Measurements from ENCODE around the gene TLE5. TPM values are rescaled to one million over a fixed set of nuclear protein-coding genes. Genes with fewer than 3 reads are reported as not detected.
"Not testable (repeated sequence)": the region's sequence is repeated elsewhere in the genome, so short reads cannot be mapped to it uniquely, and the experiment has no call there.

TLE5 gene
- total RNA-seq, 2 donors from 2014 or later = 286 to 349 TPM

- H3K27ac Mint-ChIP-seq = no peak overlapping the region
- peaks cover 21% of the 10 kb centered on the region for H3K4me1 Mint-ChIP-seq (ENCODE audit: low read depth)
- H3K4me3 Mint-ChIP-seq = no peak overlapping the region
- no peaks in the 10 kb centered on the region for H3K9me3 Mint-ChIP-seq
- ATAC-seq (replicated peaks in 1 of 2) = peak in 1 of 2 donors; percentile 8
- H3K27me3 Mint-ChIP-seq (ENCODE audit: low read depth) = no peaks in the 10 kb centered on the region
- H3K36me3 Mint-ChIP-seq (ENCODE audit: insufficient read depth in 2 of 2) = peaks cover 2% of the 10 kb centered on the region in 2 donors
- DNase-seq = no peak
These were observed 7.9 kb downstream of the TLE5 start for GRCh38 chr19:3054265-3054971.

- H3K27ac Mint-ChIP-seq = no peak overlapping the region
- peaks cover 19% of the 10 kb centered on the region for H3K4me1 Mint-ChIP-seq (ENCODE audit: low read depth)
- H3K27me3 Mint-ChIP-seq (ENCODE audit: low read depth) = no peaks in the 10 kb centered on the region
- peaks cover 2% of the 10 kb centered on the region in 2 donors for H3K36me3 Mint-ChIP-seq (ENCODE audit: insufficient read depth in 2 of 2)
- no peak overlapping the region for H3K4me3 Mint-ChIP-seq
- ATAC-seq (replicated peaks in 1 of 2) (no peak), DNase-seq (no peak)
- no peaks in the 10 kb centered on the region for H3K9me3 Mint-ChIP-seq
These were observed 8.5 kb downstream of the TLE5 start for GRCh38 chr19:3053780-3054179.

DNA sequence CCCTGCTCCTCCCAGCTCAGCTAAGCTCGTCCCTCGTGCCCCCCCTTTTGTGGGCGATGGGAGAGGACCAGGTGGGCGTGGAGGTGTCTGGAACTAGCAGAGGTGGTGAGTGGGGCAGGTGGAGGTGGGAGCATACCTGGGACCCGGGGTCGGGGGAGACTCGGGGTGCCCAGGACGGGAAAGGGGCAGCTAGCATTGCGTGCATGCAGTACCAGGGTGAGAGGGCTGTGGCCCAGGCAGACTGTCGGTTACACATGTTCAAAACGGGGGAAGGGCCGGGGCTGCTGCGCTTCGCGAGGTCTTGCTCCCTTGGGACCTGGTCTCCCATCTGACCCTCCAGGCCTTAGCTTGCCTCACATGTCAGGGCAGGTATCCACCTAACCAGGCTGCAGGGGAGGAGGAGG is 9.1 kb downstream of the TLE5 start:
- no peak for DNase-seq
- H3K27me3 Mint-ChIP-seq (ENCODE audit: low read depth) = no peaks in the 10 kb centered on the region
- ATAC-seq (replicated peaks in 1 of 2) = no peak
- H3K9me3 Mint-ChIP-seq = no peaks in the 10 kb centered on the region
- H3K27ac Mint-ChIP-seq = no peak overlapping the region
- H3K36me3 Mint-ChIP-seq (ENCODE audit: insufficient read depth in 2 of 2) = peaks cover 2% of the 10 kb centered on the region in 2 donors
- no peak overlapping the region for H3K4me3 Mint-ChIP-seq
- H3K4me1 Mint-ChIP-seq (ENCODE audit: low read depth) = peaks cover 15% of the 10 kb centered on the region

DNA sequence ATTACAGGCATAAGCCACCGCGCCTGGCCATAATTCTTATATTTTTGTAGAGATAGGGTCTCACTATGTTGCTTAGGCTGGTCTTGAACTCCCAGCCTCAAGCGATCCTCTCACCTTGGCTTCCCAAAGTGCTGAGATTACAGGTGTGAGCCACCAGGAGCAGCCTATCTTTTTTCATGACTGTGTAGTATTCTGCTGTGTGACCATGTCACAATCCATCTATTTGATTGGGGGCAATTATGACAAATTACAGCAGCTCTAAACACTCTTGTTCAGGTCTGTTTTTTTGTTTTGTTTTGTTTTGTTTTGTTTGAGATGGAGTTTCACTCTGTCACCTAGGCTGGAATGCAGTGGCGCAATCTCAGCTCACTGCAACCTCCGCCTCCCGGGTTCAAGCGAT is 12.3 kb downstream of the TLE5 start:
- H3K36me3 Mint-ChIP-seq (ENCODE audit: insufficient read depth in 2 of 2); H3K27me3 Mint-ChIP-seq (ENCODE audit: low read depth); ATAC-seq (replicated peaks in 1 of 2); DNase-seq; H3K27ac Mint-ChIP-seq; H3K9me3 Mint-ChIP-seq; H3K4me3 Mint-ChIP-seq: not testable (repeated sequence)
- H3K4me1 Mint-ChIP-seq (ENCODE audit: low read depth) = peaks cover 15% of the 10 kb centered on the region

- no peaks in the 10 kb centered on the region for H3K9me3 Mint-ChIP-seq
- no peak overlapping the region for H3K4me3 Mint-ChIP-seq
- H3K4me1 Mint-ChIP-seq (ENCODE audit: low read depth) = peaks cover 13% of the 10 kb centered on the region
- peaks cover 0 to 2% of the 10 kb centered on the region in 2 donors for H3K36me3 Mint-ChIP-seq (ENCODE audit: insufficient read depth in 2 of 2)
- DNase-seq (no peak), ATAC-seq (replicated peaks in 1 of 2) (no peak)
- no peak overlapping the region for H3K27ac Mint-ChIP-seq
- no peaks in the 10 kb centered on the region for H3K27me3 Mint-ChIP-seq (ENCODE audit: low read depth)
These were observed 13.2 kb downstream of the TLE5 start for GRCh38 chr19:3049089-3049488.

- no peak overlapping the region for H3K27ac Mint-ChIP-seq
- peaks cover 13% of the 10 kb centered on the region for H3K4me1 Mint-ChIP-seq (ENCODE audit: low read depth)
- peaks cover 0 to 2% of the 10 kb centered on the region in 2 donors for H3K36me3 Mint-ChIP-seq (ENCODE audit: insufficient read depth in 2 of 2)
- no peak for ATAC-seq (replicated peaks in 1 of 2)
- DNase-seq = no peak
- no peaks in the 10 kb centered on the region for H3K27me3 Mint-ChIP-seq (ENCODE audit: low read depth)
- H3K9me3 Mint-ChIP-seq = no peaks in the 10 kb centered on the region
- peak overlapping the region; percentile 81 to 86 for H3K4me3 Mint-ChIP-seq
These were observed 14.1 kb downstream of the TLE5 start for GRCh38 chr19:3048190-3048533.

DNA sequence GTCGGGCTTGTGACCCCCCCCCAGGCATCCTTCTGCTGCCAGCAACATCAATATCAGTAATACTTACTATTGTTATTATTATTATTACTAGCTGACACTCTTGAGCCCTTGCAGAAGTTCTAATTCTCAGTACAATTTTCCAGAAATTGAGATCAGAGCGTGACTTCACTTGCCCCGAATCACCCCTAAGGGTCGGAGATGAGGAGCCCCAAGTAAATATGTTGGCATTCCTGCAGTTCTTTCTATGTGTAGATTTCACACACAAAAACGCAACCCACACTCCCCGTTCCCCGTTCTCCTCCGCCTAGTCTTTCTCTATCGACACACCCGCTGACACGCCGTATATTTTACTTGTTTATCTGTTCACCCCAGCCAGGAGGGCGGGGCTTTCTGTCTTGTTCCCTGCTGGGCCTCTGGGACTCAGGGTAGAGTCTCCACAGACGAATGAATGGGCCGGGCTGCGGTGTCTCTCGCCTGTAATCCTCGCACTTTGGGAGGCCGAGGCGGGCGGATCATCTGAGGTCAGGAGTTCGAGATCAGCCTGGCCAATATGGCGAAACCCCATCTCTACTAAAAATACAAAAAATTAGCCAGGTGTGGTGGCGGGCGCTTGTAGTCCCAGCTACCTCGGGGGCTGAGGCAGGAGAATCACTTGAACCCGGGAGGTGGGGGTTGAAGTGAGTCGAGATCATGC is 14.7 kb downstream of the TLE5 start:
- H3K9me3 Mint-ChIP-seq = no peaks in the 10 kb centered on the region
- H3K36me3 Mint-ChIP-seq (ENCODE audit: insufficient read depth in 2 of 2) = peaks cover 0 to under 1% of the 10 kb centered on the region in 2 donors
- DNase-seq (peak; percentile 65 to 66), ATAC-seq (replicated peaks in 1 of 2) (peak; percentile 83 to 85)
- peaks cover 13% of the 10 kb centered on the region for H3K4me1 Mint-ChIP-seq (ENCODE audit: low read depth)
- H3K27ac Mint-ChIP-seq = peak overlapping the region; percentile 54
- H3K4me3 Mint-ChIP-seq = peak overlapping the region; percentile 81 to 86
- no peaks in the 10 kb centered on the region for H3K27me3 Mint-ChIP-seq (ENCODE audit: low read depth)

DNA sequence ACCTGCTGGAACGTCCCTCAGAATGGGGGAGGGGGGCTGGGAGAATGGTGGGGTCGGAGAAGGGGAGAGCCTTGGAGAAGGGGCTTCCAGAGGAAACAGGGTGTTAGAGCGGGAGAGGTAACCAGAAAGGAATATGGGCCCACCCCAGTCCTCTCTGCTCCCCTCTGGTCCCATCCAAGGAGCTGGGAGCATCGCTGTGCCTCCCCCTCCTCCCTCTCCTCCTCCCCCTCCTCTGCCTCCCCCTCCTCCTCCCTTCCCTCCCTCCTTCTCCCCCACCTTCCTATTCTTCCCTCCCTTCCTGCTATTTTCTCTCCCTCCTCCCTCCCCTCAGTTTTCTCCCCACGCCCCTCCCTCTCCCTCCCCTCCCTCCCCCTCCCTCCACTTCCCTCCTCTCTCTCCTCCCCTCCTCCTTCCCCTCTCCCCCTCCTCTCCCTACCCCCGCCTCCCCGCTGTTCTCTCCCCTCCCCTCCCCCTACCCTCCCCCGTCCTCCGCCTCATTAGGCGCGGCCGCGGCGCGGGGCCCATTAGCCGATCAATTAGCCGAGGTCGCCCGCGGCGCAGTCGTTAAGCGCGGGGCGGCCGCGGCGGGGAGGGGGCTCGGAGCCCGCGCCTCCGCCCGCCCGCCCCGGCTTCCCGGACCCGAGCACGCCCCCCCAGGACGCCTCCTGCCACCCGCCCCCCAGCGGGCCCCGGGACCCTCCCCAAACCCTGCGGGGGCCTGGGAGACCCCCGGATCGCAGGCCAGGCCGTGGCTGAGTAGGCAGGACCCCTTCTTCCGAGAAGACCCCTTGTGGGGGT is 15.4 kb downstream of the TLE5 start:
- ATAC-seq (replicated peaks in 1 of 2) = no peak
- DNase-seq = no peak
- Mint-ChIP-seq H3K27ac (no peak overlapping the region), H3K4me1 (ENCODE audit: low read depth) (peaks cover 17% of the 10 kb centered on the region), H3K27me3 (ENCODE audit: low read depth) (no peaks in the 10 kb centered on the region), H3K4me3 (peak overlapping the region in 1 of 2 donors; percentile 86), H3K36me3 (ENCODE audit: insufficient read depth in 2 of 2) (no peaks in the 10 kb centered on the region), H3K9me3 (no peaks in the 10 kb centered on the region)

GRCh38 chr19:3045885-3046697 is 16.2 kb downstream of the TLE5 start:
- H3K9me3 Mint-ChIP-seq = no peaks in the 10 kb centered on the region
- peaks cover 22% of the 10 kb centered on the region for H3K4me1 Mint-ChIP-seq (ENCODE audit: low read depth)
- H3K27ac Mint-ChIP-seq = no peak overlapping the region
- no peaks in the 10 kb centered on the region for H3K36me3 Mint-ChIP-seq (ENCODE audit: insufficient read depth in 2 of 2)
- ATAC-seq (replicated peaks in 1 of 2) = no peak
- peak overlapping the region in 1 of 2 donors; percentile 40 for H3K4me3 Mint-ChIP-seq
- DNase-seq = no peak
- H3K27me3 Mint-ChIP-seq (ENCODE audit: low read depth) = no peaks in the 10 kb centered on the region

- Mint-ChIP-seq H3K27ac (no peak overlapping the region), H3K36me3 (ENCODE audit: insufficient read depth in 2 of 2) (no peaks in the 10 kb centered on the region), H3K4me3 (no peak overlapping the region), H3K27me3 (ENCODE audit: low read depth) (no peaks in the 10 kb centered on the region), H3K9me3 (no peaks in the 10 kb centered on the region), H3K4me1 (ENCODE audit: low read depth) (peaks cover 22% of the 10 kb centered on the region)
- DNase-seq = no peak
- no peak for ATAC-seq (replicated peaks in 1 of 2)
These were observed 17.1 kb downstream of the TLE5 start for GRCh38 chr19:3045191-3045590.

DNA sequence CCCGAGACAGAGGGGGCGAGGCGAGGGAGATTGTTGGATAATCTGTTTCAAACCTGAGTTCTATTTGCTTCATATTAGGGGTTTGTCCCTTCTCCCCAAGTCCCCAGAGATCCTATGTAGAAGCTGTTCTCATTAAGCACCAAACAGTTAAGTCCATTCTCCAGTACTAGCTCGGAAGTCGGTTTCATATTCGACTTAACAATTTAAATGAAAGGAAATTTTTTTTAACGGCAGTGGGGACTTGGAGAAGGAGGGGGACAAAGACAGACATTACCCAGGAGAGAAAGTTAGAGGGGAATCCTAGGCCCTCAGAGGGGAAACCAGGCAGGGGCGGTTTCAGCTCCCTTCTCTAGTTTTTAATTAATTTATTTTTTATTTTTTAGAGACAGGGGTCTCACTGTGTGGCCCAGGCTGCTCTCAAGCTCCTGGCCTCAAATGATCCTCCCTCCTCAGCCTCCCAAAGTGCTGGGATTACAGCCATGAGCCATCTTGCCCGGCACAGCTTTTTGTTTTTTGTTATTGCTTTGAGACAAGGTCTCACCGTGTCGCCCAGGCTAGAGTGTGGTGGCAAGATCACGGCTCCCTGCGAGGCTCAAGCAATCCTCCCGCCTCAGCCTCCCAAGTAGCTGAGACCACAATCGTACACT is 19.6 kb downstream of the TLE5 start:
- ATAC-seq (replicated peaks in 1 of 2) (no peak), DNase-seq (no peak)
- Mint-ChIP-seq H3K9me3 (no peaks in the 10 kb centered on the region), H3K36me3 (ENCODE audit: insufficient read depth in 2 of 2) (no peaks in the 10 kb centered on the region), H3K27me3 (ENCODE audit: low read depth) (no peaks in the 10 kb centered on the region), H3K4me3 (peak overlapping the region in 1 of 2 donors; percentile 39), H3K27ac (no peak overlapping the region), H3K4me1 (ENCODE audit: low read depth) (peaks cover 19% of the 10 kb centered on the region)
